ENCODE data around the gene ATXN1.

DNA sequence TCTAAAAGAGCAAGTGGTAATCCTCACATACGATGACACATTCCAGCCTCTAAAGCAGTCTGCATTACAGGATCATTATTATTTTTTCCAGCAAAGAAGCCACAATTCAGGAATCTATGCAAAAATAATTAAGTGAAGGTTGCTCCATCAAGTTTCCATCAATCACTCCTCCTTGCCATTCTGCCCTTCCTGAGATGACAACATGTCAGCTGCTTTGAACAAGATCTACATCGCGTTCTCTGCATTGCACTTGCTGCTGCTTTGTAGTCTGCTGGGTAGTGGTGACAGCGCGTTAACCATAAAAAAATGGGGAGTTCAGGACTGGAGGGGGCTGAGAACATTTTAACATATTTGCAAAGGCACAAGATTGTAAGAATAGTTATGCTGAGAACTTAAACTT is 375.2 kb downstream of the ATXN1 start:
- TF ChIP-seq GATA2 (IDR thresholded peaks at IDR 0.05; ENCODE audit: low read depth, low read length) = no peak
- no peak for TF ChIP-seq GATA3 (IDR thresholded peaks at IDR 0.05; ENCODE audit: low read depth, low read length)
